A549 (cell line): ENCODE results near the gene HOXC11. TPM values are rescaled to one million over a fixed set of nuclear protein-coding genes. Genes with fewer than 3 reads are reported as not detected.

ENCODE experiments used
- ATAC-seq, 2 experiments: fragments of 200-7000 bp in 1 of 2; fragments of >200 bp in 1 of 2; cut with Nextera tagmentation in 1 of 2; cut with Tn5 transposase in 1 of 2; 3 replicates each; pipeline versions ENCODE4 v1.8.0 to v1.9.1; 2018 to 2020; ENCODE audit warnings: mild to moderate bottlenecking in 1 of 2, moderate library complexity in 1 of 2
- CTCF ChIA-PET: fragments of 300-600 bp; sonication (Branson Sonifier 250); formaldehyde crosslinking; extraction: SDS; loops from one replicate; lab custom pipeline; 2021; ENCODE audit warnings: antibody characterized with exemption, inconsistent platforms; lab: Yijun Ruan, JAX
- POLR2A ChIA-PET: fragments of 350-600 bp; formaldehyde crosslinking; extraction: SDS; loops from one replicate; lab custom pipeline; 2021; ENCODE audit warnings: antibody characterized with exemption, inconsistent platforms; lab: Yijun Ruan, JAX
- DNase-seq, 2 experiments: peaks; one replicate each; pipeline versions ENCODE4 v3.0.0 to v3.0.0-alpha.2; 2011 to 2016; ENCODE audit warnings: low read depth in 1 of 2, low spot score in 1 of 2
- FAIRE-seq: peaks from 2 replicates; lab custom pipeline; 2011; peaks lifted over from hg19 to GRCh38; lab: Jason Lieb, UNC
- H3K27ac ChIP-seq, 2 experiments: fragments of >200 bp; sonication (Bioruptor Twin); formaldehyde crosslinking; 3 replicates each; pipeline ENCODE4 v1.5.1; 2016 to 2017
- H3K4me1 ChIP-seq: fragments of >200 bp; sonication (Bioruptor Twin); formaldehyde crosslinking; 3 replicates; pipeline ENCODE4 v1.6.1; 2016
- H3K4me2 ChIP-seq: fragments of >200 bp; sonication (Bioruptor Twin); formaldehyde crosslinking; 3 replicates; pipeline ENCODE4 v1.6.1; 2016
- H3K4me3 ChIP-seq: fragments of >200 bp; sonication (Bioruptor Twin); formaldehyde crosslinking; 3 replicates; pipeline ENCODE4 v1.5.1; 2016
- H3K9me3 ChIP-seq: fragments of >200 bp; sonication (Bioruptor Twin); formaldehyde crosslinking; 3 replicates; pipeline ENCODE4 v1.6.1; 2016
- ATOH8 ChIP-seq: fragments of 250-450 bp; sonication (Bioruptor Pico); IDR thresholded peaks from 2 replicates; pipeline ENCODE4 v1.5.0; 2020; ENCODE audit warnings: low read depth, mild to moderate bottlenecking, moderate library complexity
- E2F6 ChIP-seq: IDR thresholded peaks from 2 replicates; pipeline ENCODE4 v1.6.1; 2012; ENCODE audit warnings: low read depth, borderline replicate concordance
- ELK1 ChIP-seq: fragments of 150-350 bp; IDR thresholded peaks from 2 replicates; pipeline ENCODE4 v1.6.1; 2014; ENCODE audit warnings: low read depth, mild to moderate bottlenecking, low read length
- ESRRA ChIP-seq: fragments of 150-350 bp; IDR thresholded peaks from 2 replicates; pipeline ENCODE4 v1.6.1; 2014; ENCODE audit warnings: mild to moderate bottlenecking, low read length, borderline replicate concordance
- FOSB ChIP-seq: fragments of 250-450 bp; sonication (Bioruptor Pico); IDR thresholded peaks from 2 replicates; pipeline ENCODE4 v1.5.0; 2020; ENCODE audit warnings: mild to moderate bottlenecking, moderate library complexity
- FOSL2 ChIP-seq, 2 experiments: fragments of 450-650 bp in 1 of 2; fragments of >200 bp in 1 of 2; sonication (Bioruptor Twin) in 1 of 2; formaldehyde crosslinking; IDR thresholded peaks; 2 replicates each; pipeline versions ENCODE4 v1.5.0 to v1.6.1; 2016 to 2020; ENCODE audit warnings: mild to moderate bottlenecking in 1 of 2, moderate library complexity in 1 of 2
- FOXS1 ChIP-seq: fragments of 250-450 bp; sonication (Bioruptor Pico); IDR thresholded peaks from 2 replicates; pipeline ENCODE4 v1.5.0; 2020; ENCODE audit warnings: mild to moderate bottlenecking, moderate library complexity
- HDAC2 ChIP-seq: fragments of 200-600 bp; sonication (generic); IDR thresholded peaks from 2 replicates; pipeline ENCODE4 v1.6.1; 2016
- HES2 ChIP-seq: fragments of >200 bp; sonication (Bioruptor Twin); formaldehyde crosslinking; IDR thresholded peaks from 2 replicates; pipeline ENCODE4 v1.6.1; 2016
- HMGXB4 ChIP-seq: fragments of 250-450 bp; sonication (Bioruptor Pico); IDR thresholded peaks from 2 replicates; pipeline ENCODE4 v1.5.0; 2021; ENCODE audit warnings: mild to moderate bottlenecking, moderate library complexity, borderline replicate concordance
- HOXA7 ChIP-seq: fragments of 250-450 bp; sonication (Bioruptor Pico); IDR thresholded peaks from 2 replicates; pipeline ENCODE4 v1.5.0; 2020; ENCODE audit warnings: mild to moderate bottlenecking, moderate library complexity
- HOXB5 ChIP-seq: fragments of 250-450 bp; sonication (Bioruptor Pico); IDR thresholded peaks from 2 replicates; pipeline ENCODE4 v1.5.0; 2020; ENCODE audit warnings: mild to moderate bottlenecking, moderate library complexity
- JUN ChIP-seq, 2 experiments: fragments of >200 bp; sonication (Bioruptor Twin); formaldehyde crosslinking; IDR thresholded peaks; 2 replicates in 1 of 2; 3 replicates in 1 of 2; pipeline ENCODE4 v1.6.1; 2016 to 2017
- KDM1A ChIP-seq: fragments of 200-600 bp; sonication (generic); IDR thresholded peaks from 2 replicates; pipeline ENCODE4 v1.6.1; 2016; ENCODE audit warnings: low read depth, mild to moderate bottlenecking
- KDM5A ChIP-seq: fragments of 200-600 bp; sonication (generic); IDR thresholded peaks from 2 replicates; pipeline ENCODE4 v1.6.1; 2016; ENCODE audit warnings: antibody characterized with exemption, mild to moderate bottlenecking
- MAX ChIP-seq: IDR thresholded peaks from 2 replicates; pipeline ENCODE4 v1.6.1; 2012
- MYC ChIP-seq: IDR thresholded peaks from 2 replicates; pipeline ENCODE4 v1.6.1; 2012; ENCODE audit warnings: mild to moderate bottlenecking, inconsistent platforms, low read length, improper control_type of control experiment, borderline replicate concordance
- NFE2L2 ChIP-seq: fragments of 150-350 bp; conservative IDR thresholded peaks from 2 replicates; pipeline ENCODE4 v1.6.1; 2014; ENCODE audit warnings: low read length
- NPAS2 ChIP-seq: fragments of 250-450 bp; sonication (Bioruptor Pico); IDR thresholded peaks from 2 replicates; pipeline ENCODE4 v1.8.0; 2022; ENCODE audit warnings: mild to moderate bottlenecking, moderate library complexity, borderline replicate concordance
- PHF8 ChIP-seq: fragments of 200-600 bp; sonication (generic); IDR thresholded peaks from 2 replicates; pipeline ENCODE4 v1.6.1; 2016; ENCODE audit warnings: low read depth, mild to moderate bottlenecking, antibody characterized with exemption, moderate library complexity, borderline replicate concordance
- POLR2A ChIP-seq: IDR thresholded peaks from 2 replicates; pipeline ENCODE4 v1.6.1; 2012; ENCODE audit warnings: mild to moderate bottlenecking, low read length
- POLR2AphosphoS2 ChIP-seq: conservative IDR thresholded peaks from 2 replicates; pipeline ENCODE4 v1.6.1; 2012; ENCODE audit warnings: low read length, improper control_type of control experiment, inconsistent platforms
- RAD21 ChIP-seq, 2 experiments: fragments of >200 bp in 1 of 2; sonication (Bioruptor Twin) in 1 of 2; formaldehyde crosslinking in 1 of 2; IDR thresholded peaks in 1 of 2; conservative IDR thresholded peaks in 1 of 2; 2 replicates in 1 of 2; 3 replicates in 1 of 2; pipeline ENCODE4 v1.6.1; 2012 to 2018; ENCODE audit warnings: inconsistent platforms in 1 of 2
- RCOR1 ChIP-seq: fragments of 150-350 bp; IDR thresholded peaks from 2 replicates; pipeline ENCODE4 v1.6.1; 2014; ENCODE audit warnings: antibody characterized with exemption, low read length, low read depth
- REST ChIP-seq: fragments of 200-600 bp; sonication (generic); IDR thresholded peaks from 2 replicates; pipeline ENCODE4 v1.6.1; 2016; ENCODE audit warnings: antibody characterized with exemption, mild to moderate bottlenecking, moderate library complexity
- RNF2 ChIP-seq: fragments of 200-600 bp; sonication (generic); IDR thresholded peaks from 2 replicates; pipeline ENCODE4 v1.6.1; 2016; ENCODE audit warnings: low read depth, mild to moderate bottlenecking, antibody characterized with exemption, moderate library complexity, borderline replicate concordance
- WGBS: methylation state at CpG from one replicate; pipeline ENCODE4 v1.1.6; 2017; ENCODE audit errors: missing lambda C conversion rate; 5-methylcytosine and 5-hydroxymethylcytosine counted together
- polyA plus RNA-seq, 4 experiments: library from polyadenylated mRNA; depleted of rRNA in 3 of 4; stranded (reverse); fragments of >200 nt; fragmentation: RNase III in 1 of 4; extraction: RNeasy Plus Mini Kit Qiagen cat#74134 plus additional on column Dnase treatment in 1 of 4; gene quantifications; 2 replicates in 3 of 4; 3 replicates in 1 of 4; pipeline ENCODE4 v1.2.3, GENCODE V29; 2011 to 2017

The HOXC11 gene
- polyA plus RNA-seq, 2 of the 4 experiments (the other 2 are of a cell fraction): 0.45 to 0.58 TPM

DNA sequence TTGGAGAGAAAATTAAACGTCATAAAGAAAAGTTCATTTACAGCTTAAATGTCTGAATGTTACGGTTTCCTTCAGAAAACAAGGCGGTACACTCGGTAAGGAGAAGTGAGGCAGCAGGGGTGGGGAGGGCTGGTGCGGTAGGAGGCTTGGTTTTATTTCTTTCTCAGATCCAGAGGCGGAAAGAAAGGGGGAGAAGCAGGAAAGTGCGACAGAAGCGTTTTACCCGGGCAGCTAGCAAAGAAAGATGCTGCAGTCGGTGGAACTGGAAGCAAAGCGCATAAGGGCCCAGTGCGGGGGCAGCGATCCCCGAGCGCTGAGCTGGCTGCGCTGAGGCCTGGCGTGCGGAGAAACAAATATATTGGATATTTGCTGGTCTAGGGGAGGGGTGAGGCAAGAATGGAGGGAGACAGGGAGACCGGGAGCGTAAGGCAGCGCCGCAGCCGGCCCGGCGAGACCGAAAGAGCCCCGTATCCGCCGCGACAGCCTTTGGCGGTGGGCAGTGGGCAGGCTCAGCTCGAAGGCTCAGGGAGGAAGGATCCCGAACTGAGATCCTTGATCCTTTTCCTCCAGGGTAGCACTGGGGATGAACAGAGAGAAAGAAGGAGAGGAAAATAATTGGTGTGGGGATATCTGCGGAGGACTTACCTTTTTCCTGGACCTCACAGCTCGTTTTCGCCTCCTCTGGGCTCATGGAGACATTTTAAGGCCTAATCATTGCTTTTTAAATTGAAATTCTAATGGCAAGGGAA, 6.4 kb upstream of the HOXC11 start:
- POLR2A ChIA-PET: no interaction called here
- no peak overlapping the region for H3K4me3 ChIP-seq
- no peak for TF ChIP-seq HDAC2
- TF ChIP-seq PHF8: no peak
- TF ChIP-seq HOXB5: no peak
- TF ChIP-seq POLR2A: no peak
- TF ChIP-seq KDM5A: no peak
- TF ChIP-seq FOSB (CRISPR knock-in tag): no peak
- no peak for TF ChIP-seq RCOR1
- no peak for TF ChIP-seq JUN (IDR thresholded peaks at IDR 0.05)
- TF ChIP-seq E2F6: no peak
- TF ChIP-seq ESRRA: no peak
- no peak for TF ChIP-seq REST
- TF ChIP-seq MAX: no peak
- no peak for TF ChIP-seq ELK1
- TF ChIP-seq FOXS1 (CRISPR knock-in tag): no peak
- TF ChIP-seq RAD21 (conservative IDR thresholded peaks at IDR 0.05 in 1 of 2, IDR thresholded peaks at IDR 0.05 in 1 of 2): no peak
- TF ChIP-seq NPAS2 (CRISPR knock-in tag): no peak
- no peak for TF ChIP-seq NFE2L2
- TF ChIP-seq HOXA7 (CRISPR knock-in tag): no peak
- no peaks in the 10 kb centered on the region for H3K9me3 ChIP-seq
- DNase-seq (no peak), ATAC-seq (no peak), FAIRE-seq (no peak)
- peaks cover 9% of the 10 kb centered on the region; the same call in 1 of the 3 replicates for H3K4me1 ChIP-seq
- 88% methylated on average over 36 of the region's 36 CpGs for WGBS
- H3K27ac ChIP-seq: no peak overlapping the region
- CTCF ChIA-PET: interaction anchor here (0.9 to 1.2 kb wide), 2 partner anchors 198 to 220 kb away, joined by 4 to 5 read pairs; no protein-coding TSS in a partner anchor
- H3K4me2 ChIP-seq: no peak overlapping the region

- Histone ChIP-seq H3K4me3 (no peak overlapping the region), H3K4me1 (peaks cover 9% of the 10 kb centered on the region; the same call in 1 of the 3 replicates), H3K4me2 (no peak overlapping the region), H3K27ac (0 out of 6 replicates have a peak overlapping the region, but pooled peaks of 1 of the 2 experiments have one; percentile 9), H3K9me3 (no peaks in the 10 kb centered on the region)
- CTCF ChIA-PET: interaction anchor here (0.6 to 1.2 kb wide), 2 partner anchors 198 to 221 kb away, joined by 4 to 5 read pairs; no protein-coding TSS in a partner anchor
- FAIRE-seq (no peak), DNase-seq (no peak), ATAC-seq (peak in 1 of 2 experiments; percentile 21; a peak in 2 of 6 replicates)
- 57% methylated on average over 5 of the region's 5 CpGs for WGBS
- POLR2A ChIA-PET: no interaction called here
- no peak for TF ChIP-seq POLR2AphosphoS2
- no peak for TF ChIP-seq ATOH8
- TF ChIP-seq HOXB5: no peak
- TF ChIP-seq HES2: no peak
- no peak for TF ChIP-seq RNF2
- no peak for TF ChIP-seq HMGXB4 (CRISPR knock-in tag)
- no peak for TF ChIP-seq FOSB (CRISPR knock-in tag)
- no peak for TF ChIP-seq KDM1A
- no peak for TF ChIP-seq POLR2A
- no peak for TF ChIP-seq NFE2L2
- no peak for TF ChIP-seq MYC
- no peak for TF ChIP-seq FOXS1 (CRISPR knock-in tag)
- TF ChIP-seq FOSL2 (IDR thresholded peaks at IDR 0.05): no peak
- TF ChIP-seq FOSL2 (CRISPR knock-in tag; IDR thresholded peaks at IDR 0.05): no peak
Observed at GRCh38 chr12:53967421-53967925, 5.5 kb upstream of the HOXC11 start.
